Measurements from ENCODE around the gene KCP.
"Not testable (repeated sequence)": the region's sequence is repeated elsewhere in the genome, so short reads cannot be mapped to it uniquely, and the experiment has no call there.

KCP gene

DNA sequence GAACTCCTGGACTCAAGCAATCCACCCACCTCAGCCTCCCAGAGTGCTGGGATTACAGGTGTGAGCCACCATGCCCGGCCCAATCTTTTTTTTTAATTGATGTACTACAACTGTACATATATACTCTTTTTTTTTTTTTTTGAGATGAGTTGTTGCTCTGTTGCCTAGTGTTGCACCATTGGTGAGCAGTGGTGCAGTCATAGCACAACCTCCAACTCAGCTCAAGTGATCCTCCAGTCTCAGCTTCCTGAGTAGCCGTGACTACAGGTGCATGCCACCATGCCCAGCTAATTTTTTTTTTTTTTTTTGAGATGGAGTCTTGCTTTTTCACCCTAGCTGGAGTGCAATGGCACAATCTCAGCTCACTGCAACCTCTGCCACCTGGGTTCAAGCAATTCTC, 32.7 kb upstream of the KCP start:
- Mint-ChIP-seq H3K36me3 (ENCODE audit: low read depth) (peaks cover 100% of the 10 kb centered on the region), H3K4me1 (ENCODE audit: low read depth) (peaks cover 73% of the 10 kb centered on the region), H3K27ac (peak overlapping the region; percentile 67)
- H3K27me3 Mint-ChIP-seq; H3K4me3 Mint-ChIP-seq; intact Hi-C loops (cut with micrococcal nuclease); H3K9me3 Mint-ChIP-seq: not testable (repeated sequence)

DNA sequence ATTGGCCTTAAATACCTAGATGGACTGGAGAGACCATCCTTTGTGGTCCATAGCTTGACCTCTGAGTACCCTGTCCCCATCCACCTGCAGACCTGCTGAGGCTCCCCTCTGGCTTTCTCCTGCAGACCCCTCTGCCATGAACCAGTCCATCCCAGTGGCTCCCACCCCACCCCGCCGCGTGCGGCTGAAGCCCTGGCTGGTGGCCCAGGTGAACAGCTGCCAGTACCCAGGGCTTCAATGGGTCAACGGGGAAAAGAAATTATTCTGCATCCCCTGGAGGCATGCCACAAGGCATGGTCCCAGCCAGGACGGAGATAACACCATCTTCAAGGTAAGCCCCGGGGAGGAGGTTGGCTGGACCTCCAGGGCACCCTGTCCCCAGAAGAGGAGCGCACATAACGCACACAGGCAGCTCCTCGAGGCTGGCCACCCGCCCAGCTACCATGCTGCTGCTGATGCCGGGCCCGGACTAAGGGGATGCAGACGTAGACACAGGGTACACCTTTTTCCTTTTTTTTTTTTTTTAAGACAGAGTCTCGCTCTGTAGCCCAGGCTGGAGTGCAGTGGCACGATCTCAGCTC, 31.5 kb upstream of the KCP start:
- Mint-ChIP-seq H3K9me3 (no peaks in the 10 kb centered on the region), H3K4me1 (ENCODE audit: low read depth) (peaks cover 66% of the 10 kb centered on the region), H3K36me3 (ENCODE audit: low read depth) (peaks cover 94% of the 10 kb centered on the region), H3K4me3 (peak overlapping the region; percentile 98), H3K27me3 (no peaks in the 10 kb centered on the region), H3K27ac (peak overlapping the region; percentile 96)
- intact Hi-C loops (cut with micrococcal nuclease) = loop anchor here (2.0 kb wide), 1 partner anchor 37 kb away; no protein-coding TSS in a partner anchor

GRCh38 chr7:128941323-128941890, 30.9 kb upstream of the KCP start:
- H3K27ac Mint-ChIP-seq = peak overlapping the region; percentile 96
- H3K9me3 Mint-ChIP-seq = no peaks in the 10 kb centered on the region
- peaks cover 65% of the 10 kb centered on the region for H3K4me1 Mint-ChIP-seq (ENCODE audit: low read depth)
- H3K27me3 Mint-ChIP-seq = no peaks in the 10 kb centered on the region
- H3K4me3 Mint-ChIP-seq = peak overlapping the region; percentile 98
- H3K36me3 Mint-ChIP-seq (ENCODE audit: low read depth) = peaks cover 90% of the 10 kb centered on the region
- intact Hi-C loops (cut with micrococcal nuclease) = loop anchor here (2.0 kb wide), 1 partner anchor 37 kb away; no protein-coding TSS in a partner anchor

GRCh38 chr7:128940494-128941322, 30.2 kb upstream of the KCP start:
- no peaks in the 10 kb centered on the region for H3K9me3 Mint-ChIP-seq
- no peaks in the 10 kb centered on the region for H3K27me3 Mint-ChIP-seq
- intact Hi-C loops (cut with micrococcal nuclease) = loop anchor here (2.0 kb wide), 1 partner anchor 36 kb away; no protein-coding TSS in a partner anchor
- H3K4me3 Mint-ChIP-seq = peak overlapping the region; percentile 98
- H3K27ac Mint-ChIP-seq = peak overlapping the region; percentile 96
- peaks cover 83% of the 10 kb centered on the region for H3K36me3 Mint-ChIP-seq (ENCODE audit: low read depth)
- peaks cover 58% of the 10 kb centered on the region for H3K4me1 Mint-ChIP-seq (ENCODE audit: low read depth)

DNA sequence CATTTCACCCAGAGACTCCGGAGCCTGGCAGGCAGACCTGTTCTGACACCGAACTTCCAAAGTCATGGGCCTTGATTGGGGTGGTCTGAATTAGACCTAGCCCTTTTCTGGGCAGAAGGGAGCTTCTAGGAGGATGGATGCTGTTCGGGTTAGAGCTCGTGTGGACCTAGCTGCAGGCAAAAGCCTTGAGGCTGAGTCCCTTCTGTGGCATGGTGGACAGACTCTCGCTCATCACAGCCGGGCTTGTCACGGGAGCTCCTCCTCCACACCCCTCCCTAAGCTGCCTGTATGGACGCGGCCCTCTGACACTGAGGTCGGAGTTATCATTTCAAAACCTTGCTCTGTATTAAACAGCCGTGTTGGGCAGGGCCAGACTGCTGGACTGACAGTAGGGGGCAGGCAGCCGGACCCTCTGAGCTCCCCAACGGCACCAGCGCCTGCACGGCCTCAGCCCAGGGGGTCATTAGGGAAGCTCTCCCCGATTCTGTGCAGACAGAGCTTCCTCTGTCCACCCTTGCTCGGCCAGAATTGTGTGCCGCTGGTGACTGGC, 29.4 kb upstream of the KCP start:
- intact Hi-C loops (cut with micrococcal nuclease) = loop anchor here (2.0 kb wide), 1 partner anchor 35 kb away; no protein-coding TSS in a partner anchor
- peak overlapping the region; percentile 98 for H3K4me3 Mint-ChIP-seq

GRCh38 chr7:128939075-128939860, 28.8 kb upstream of the KCP start:
- peak overlapping the region; percentile 98 for H3K4me3 Mint-ChIP-seq
- no peaks in the 10 kb centered on the region for H3K27me3 Mint-ChIP-seq
- peaks cover 69% of the 10 kb centered on the region for H3K36me3 Mint-ChIP-seq (ENCODE audit: low read depth)
- peaks cover 57% of the 10 kb centered on the region for H3K4me1 Mint-ChIP-seq (ENCODE audit: low read depth)
- intact Hi-C loops (cut with micrococcal nuclease) = no loop called here
- peak overlapping the region; percentile 96 for H3K27ac Mint-ChIP-seq
- H3K9me3 Mint-ChIP-seq = no peaks in the 10 kb centered on the region

More for the DNA sequence above, 29.4 kb upstream of the KCP start:
- Mint-ChIP-seq H3K36me3 (ENCODE audit: low read depth) (peaks cover 76% of the 10 kb centered on the region), H3K9me3 (no peaks in the 10 kb centered on the region), H3K4me1 (ENCODE audit: low read depth) (peaks cover 57% of the 10 kb centered on the region), H3K27ac (peak overlapping the region; percentile 96), H3K27me3 (no peaks in the 10 kb centered on the region)

GRCh38 chr7:128938544-128939074, 28.1 kb upstream of the KCP start:
- Mint-ChIP-seq H3K27ac (peak overlapping the region; percentile 96), H3K4me1 (ENCODE audit: low read depth) (peaks cover 56% of the 10 kb centered on the region), H3K9me3 (no peaks in the 10 kb centered on the region), H3K4me3 (peak overlapping the region; percentile 98), H3K27me3 (no peaks in the 10 kb centered on the region), H3K36me3 (ENCODE audit: low read depth) (peaks cover 62% of the 10 kb centered on the region)
- intact Hi-C loops (cut with micrococcal nuclease) = no loop called here

DNA sequence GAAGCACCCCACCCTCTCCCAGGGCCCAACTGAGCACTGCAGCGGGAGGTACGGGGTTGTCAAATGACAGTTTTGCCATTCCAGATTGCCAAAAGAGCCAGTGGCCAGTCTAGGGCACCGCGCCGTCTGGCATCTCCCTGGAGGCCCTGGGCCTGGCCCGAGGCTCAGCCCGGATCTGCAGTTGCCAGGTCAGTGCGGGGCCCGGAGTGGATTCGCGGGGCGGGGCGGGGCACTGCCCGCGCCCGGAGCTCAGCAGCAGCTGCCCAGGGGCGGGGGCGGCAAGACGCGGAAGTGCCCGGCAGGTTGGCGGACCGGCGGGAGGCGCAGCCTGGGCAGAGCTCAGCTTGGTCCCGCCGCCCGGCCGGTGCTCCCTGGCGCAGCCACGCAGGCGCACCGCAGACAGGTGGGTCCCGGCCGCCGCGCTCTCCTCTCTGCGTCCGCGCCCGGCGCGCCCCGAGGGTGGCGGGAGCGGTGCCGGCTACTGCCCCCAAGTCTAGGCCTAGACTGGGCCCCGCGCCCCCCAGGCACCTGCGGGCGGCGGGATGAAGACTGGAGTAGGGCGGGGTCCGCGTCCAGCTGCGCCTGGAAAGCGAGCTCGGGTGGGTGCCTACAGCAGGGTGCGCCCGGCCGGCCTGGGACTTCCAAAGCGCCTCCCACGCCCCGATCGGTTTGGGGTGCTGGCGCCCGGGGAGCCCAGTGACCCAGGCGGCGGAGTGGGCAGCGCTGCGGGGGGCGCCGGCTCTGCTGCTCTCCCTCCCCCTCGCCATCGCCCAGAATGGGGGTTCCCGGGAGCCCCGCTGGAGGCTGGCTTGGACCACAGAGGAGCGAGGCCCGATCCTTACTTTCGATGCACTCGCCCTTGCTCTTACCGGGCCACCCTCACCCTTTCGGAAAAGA, 27.4 kb upstream of the KCP start, which contains the start of gene IRF5:
IRF5 (plus strand) TSS at position 281 of the 897 bp plus-strand sequence. CDS start 4,155 bp downstream, outside the sequence.
- Mint-ChIP-seq H3K9me3 (no peaks in the 10 kb centered on the region), H3K4me3 (peak within 1 kb of the TSS; percentile 98), H3K36me3 (ENCODE audit: low read depth) (peaks cover 55% of the 10 kb centered on the region), H3K27me3 (no peaks in the 10 kb centered on the region), H3K4me1 (ENCODE audit: low read depth) (peaks cover 62% of the 10 kb centered on the region), H3K27ac (peak within 1 kb of the TSS; percentile 96)
- intact Hi-C loops (cut with micrococcal nuclease) = no loop called here

DNA sequence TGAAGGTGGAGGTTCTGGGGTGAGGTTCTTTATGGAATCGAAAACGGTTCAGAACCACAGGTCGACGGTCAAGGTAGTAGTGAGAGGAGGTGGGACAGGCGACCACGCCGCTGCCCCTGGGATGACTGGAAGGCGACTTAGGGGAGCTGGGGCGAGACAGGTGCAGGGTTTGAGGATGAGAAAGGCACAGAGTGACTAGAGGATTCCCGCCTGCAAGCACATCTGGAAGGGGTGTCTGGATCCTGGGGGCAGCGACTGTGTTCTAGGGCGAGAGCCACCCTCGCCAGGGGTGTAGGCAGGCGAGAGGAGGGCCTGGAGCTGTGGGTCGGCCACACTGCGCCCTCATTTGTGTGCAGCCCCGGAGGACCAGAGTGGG, 26.8 kb upstream of the KCP start:
- Mint-ChIP-seq H3K4me3 (peak overlapping the region; percentile 98), H3K9me3 (no peaks in the 10 kb centered on the region), H3K4me1 (ENCODE audit: low read depth) (peaks cover 65% of the 10 kb centered on the region), H3K27ac (peak overlapping the region; percentile 96), H3K36me3 (ENCODE audit: low read depth) (peaks cover 49% of the 10 kb centered on the region), H3K27me3 (no peaks in the 10 kb centered on the region)
- intact Hi-C loops (cut with micrococcal nuclease) = no loop called here

- peaks cover 44% of the 10 kb centered on the region for H3K36me3 Mint-ChIP-seq (ENCODE audit: low read depth)
- H3K4me3 Mint-ChIP-seq = peak overlapping the region; percentile 98
- intact Hi-C loops (cut with micrococcal nuclease) = no loop called here
- H3K4me1 Mint-ChIP-seq (ENCODE audit: low read depth) = peaks cover 65% of the 10 kb centered on the region
- peak overlapping the region; percentile 96 for H3K27ac Mint-ChIP-seq
- H3K9me3 Mint-ChIP-seq = no peaks in the 10 kb centered on the region
- H3K27me3 Mint-ChIP-seq = no peaks in the 10 kb centered on the region
These were observed 26.3 kb upstream of the KCP start for GRCh38 chr7:128936798-128937197.

DNA sequence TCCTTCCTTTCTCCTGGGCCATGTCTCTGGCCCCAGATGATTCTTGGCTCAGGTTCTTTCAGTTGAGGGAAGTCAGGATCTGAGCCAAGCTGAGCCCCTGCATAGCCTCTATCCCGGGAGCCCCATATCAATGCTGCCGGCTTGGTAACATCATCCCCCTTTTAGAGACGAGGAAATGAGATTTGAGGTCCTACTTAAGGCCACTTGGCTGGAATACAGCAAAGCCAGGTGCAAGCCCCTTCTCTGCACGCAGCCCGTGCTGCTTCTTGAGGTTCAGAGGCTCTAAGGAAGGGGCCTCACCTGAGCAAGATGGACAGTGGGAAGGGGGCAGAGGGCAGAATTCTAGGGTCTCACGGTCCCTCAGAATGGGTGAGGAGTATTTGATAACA, 24.8 kb upstream of the KCP start:
- Mint-ChIP-seq H3K4me1 (ENCODE audit: low read depth) (peaks cover 54% of the 10 kb centered on the region), H3K36me3 (ENCODE audit: low read depth) (peaks cover 30% of the 10 kb centered on the region), H3K4me3 (peak overlapping the region; percentile 72), H3K27ac (peak overlapping the region; percentile 93), H3K27me3 (no peaks in the 10 kb centered on the region), H3K9me3 (no peaks in the 10 kb centered on the region)
- intact Hi-C loops (cut with micrococcal nuclease) = no loop called here

All from dendritic cell treated with granulocyte-macrophage colony-stimulating factor and Interleukin-4, amounts not matched to agents 40 ng/mL and 50 ng/mL, for 4 days (primary cell).